Measurements from ENCODE around the gene LAMC1.

GRCh38 chr1:183185941-183186490, 162.8 kb downstream of the LAMC1 start, which contains the start of gene LAMC2:
- TF ChIP-seq MXI1 (conservative IDR thresholded peaks at IDR 0.05; ENCODE audit: poor library complexity, severe bottlenecking) (no peak), EP300 (conservative IDR thresholded peaks at IDR 0.05; ENCODE audit: poor library complexity, severe bottlenecking) (no peak), CTCF (IDR thresholded peaks at IDR 0.05; ENCODE audit: poor library complexity, severe bottlenecking) (peak; percentile 46), EZH2 (IDR thresholded peaks at IDR 0.05; ENCODE audit: borderline replicate concordance, insufficient read depth, low read length, poor library complexity, severe bottlenecking) (no peak)

Measured in neural cell (in vitro differentiated cells).